SK-N-SH (cell line): ENCODE measurements around the gene PROM1. TPM values are rescaled to one million over a fixed set of nuclear protein-coding genes. Genes with fewer than 3 reads are reported as not detected.

Source experiments
- CTCF ChIA-PET: fragments of 300-600, 350-600 bp; formaldehyde crosslinking; extraction: SDS; loops from one replicate; lab custom pipeline; 2021; lab: Yijun Ruan, JAX
- POLR2A ChIA-PET: fragments of 350-600 bp; sonication (Branson Sonifier 250); formaldehyde crosslinking; extraction: SDS; loops from one replicate; lab custom pipeline; 2020; ENCODE audit warnings: antibody characterized with exemption, inconsistent platforms; lab: Yijun Ruan, JAX
- DNase-seq: peaks from one replicate; pipeline ENCODE4 v3.0.0; 2012
- H2AFZ ChIP-seq: fragments of 200-600 bp; sonication (generic); 2 replicates; pipeline ENCODE4 v1.8.1; 2016; ENCODE audit warnings: antibody characterized with exemption, mild to moderate bottlenecking, low read depth
- H3F3A ChIP-seq: fragments of 200-600 bp; sonication (generic); replicated peaks from 2 replicates; pipeline ENCODE3; 2016; ENCODE audit warnings: antibody characterized with exemption, mild to moderate bottlenecking; ENCODE audit not compliant: insufficient read depth
- H3K27ac ChIP-seq, 2 experiments: fragments of 200-500 bp in 1 of 2; fragments of 200-600 bp in 1 of 2; sonication (Bioruptor generic) in 1 of 2; sonication (generic), shearing (Covaris generic) in 1 of 2; 2 replicates each; pipeline versions ENCODE4 v1.5.1 to v1.6.1; 2014 to 2016; ENCODE audit warnings: low read depth in 2 of 2, inconsistent platforms in 1 of 2, low read length in 1 of 2, mild to moderate bottlenecking in 1 of 2, mixed read lengths in 1 of 2
- H3K27me3 ChIP-seq: fragments of 200-600 bp; sonication (generic), shearing (Covaris generic); 2 replicates; pipeline ENCODE4 v1.6.1; 2016; ENCODE audit warnings: mixed run types; ENCODE audit not compliant: insufficient read depth
- H3K36me3 ChIP-seq, 2 experiments: fragments of 200-500 bp in 1 of 2; fragments of 200-600 bp in 1 of 2; sonication (Bioruptor generic) in 1 of 2; sonication (generic) in 1 of 2; replicated peaks in 1 of 2; 2 replicates each; pipeline versions ENCODE3 to v1.5.1; 2014 to 2016; ENCODE audit warnings: low read length in 1 of 2, mild to moderate bottlenecking in 1 of 2; ENCODE audit not compliant: insufficient read depth in 2 of 2, control insufficient read depth in 1 of 2
- H3K4me1 ChIP-seq, 2 experiments: fragments of 200-500 bp in 1 of 2; fragments of 200-600 bp in 1 of 2; sonication (Bioruptor generic) in 1 of 2; sonication (generic), shearing (Covaris generic) in 1 of 2; 2 replicates each; pipeline versions ENCODE4 v1.5.1 to v1.6.1; 2014 to 2016; ENCODE audit warnings: low read depth in 1 of 2, low read length in 1 of 2, mixed run types in 1 of 2; ENCODE audit not compliant: insufficient read depth in 2 of 2, control insufficient read depth in 1 of 2
- H3K4me2 ChIP-seq: fragments of 200-600 bp; sonication (generic), shearing (Covaris generic); 2 replicates; pipeline ENCODE4 v1.6.1; 2017; ENCODE audit warnings: mixed run types
- H3K4me3 ChIP-seq, 2 experiments: fragments of 200-500 bp in 1 of 2; fragments of 200-600 bp in 1 of 2; sonication (Bioruptor generic) in 1 of 2; sonication (generic), shearing (Covaris generic) in 1 of 2; 2 replicates each; pipeline versions ENCODE4 v1.5.1 to v1.8.1; 2014 to 2016; ENCODE audit warnings: low read depth in 2 of 2, inconsistent platforms in 1 of 2, low read length in 1 of 2, mild to moderate bottlenecking in 1 of 2, mixed read lengths in 1 of 2, moderate library complexity in 1 of 2
- H3K79me2 ChIP-seq: fragments of 200-600 bp; sonication (generic); 2 replicates; pipeline ENCODE4 v1.8.1; 2017; ENCODE audit warnings: mild to moderate bottlenecking; ENCODE audit not compliant: insufficient read depth
- H3K9ac ChIP-seq: fragments of 200-600 bp; sonication (generic); 2 replicates; pipeline ENCODE4 v1.6.1; 2017; ENCODE audit warnings: mixed run types
- H3K9me2 ChIP-seq: fragments of 200-600 bp; sonication (generic); 2 replicates; pipeline ENCODE4 v1.6.1; 2017; ENCODE audit warnings: mixed run types
- H3K9me3 ChIP-seq: fragments of 200-600 bp; sonication (generic); 2 replicates; pipeline ENCODE4 v1.6.1; 2017; ENCODE audit warnings: mixed run types, mild to moderate bottlenecking, moderate library complexity
- H4K20me1 ChIP-seq: fragments of 200-600 bp; sonication (generic); 2 replicates; pipeline ENCODE4 v1.6.1; 2017; ENCODE audit warnings: mild to moderate bottlenecking, mixed run types; ENCODE audit not compliant: insufficient read depth
- CHD2 ChIP-seq: fragments of 150-350 bp; IDR thresholded peaks from 2 replicates; pipeline ENCODE4 v1.6.1; 2018; ENCODE audit warnings: low read length; ENCODE audit not compliant: partially characterized antibody
- CTCF ChIP-seq: fragments of 200-600 bp; sonication (generic); IDR thresholded peaks from 2 replicates; pipeline ENCODE4 v1.6.1; 2017; ENCODE audit warnings: antibody characterized with exemption, mild to moderate bottlenecking, moderate library complexity
- ELF1 ChIP-seq: IDR thresholded peaks from 2 replicates; pipeline ENCODE4 v1.4.0; 2012
- EZH2phosphoT487 ChIP-seq: fragments of 200-600 bp; sonication (generic); IDR thresholded peaks from 2 replicates; pipeline ENCODE4 v1.6.1; 2017; ENCODE audit warnings: low read depth, mixed run types, mild to moderate bottlenecking, antibody characterized with exemption, moderate library complexity, borderline replicate concordance
- FOSL2 ChIP-seq: IDR thresholded peaks from 2 replicates; pipeline ENCODE4 v1.4.0; 2012; ENCODE audit warnings: low read depth, mild to moderate bottlenecking, moderate library complexity, borderline replicate concordance
- FOXJ3 ChIP-seq: sonication (generic); formaldehyde crosslinking; IDR thresholded peaks from 2 replicates; pipeline ENCODE4 v1.5.1; 2020; ENCODE audit warnings: mild to moderate bottlenecking, missing genetic modification reagents
- FOXM1 ChIP-seq: IDR thresholded peaks from 2 replicates; pipeline ENCODE4 v1.4.0; 2012; ENCODE audit warnings: low read depth, mild to moderate bottlenecking
- GATA2 ChIP-seq: sonication (generic); formaldehyde crosslinking; IDR thresholded peaks from 2 replicates; pipeline ENCODE4 v1.5.0; 2020; ENCODE audit warnings: mild to moderate bottlenecking, missing genetic modification reagents
- JUND ChIP-seq: IDR thresholded peaks from 2 replicates; pipeline ENCODE4 v1.4.0; 2012
- MAX ChIP-seq: IDR thresholded peaks from 2 replicates; pipeline ENCODE4 v1.4.0; 2012; ENCODE audit warnings: low read depth
- MEF2A ChIP-seq: IDR thresholded peaks from 2 replicates; pipeline ENCODE4 v1.4.0; 2012; ENCODE audit warnings: low read depth, borderline replicate concordance
- NFIC ChIP-seq: IDR thresholded peaks from 2 replicates; pipeline ENCODE4 v1.4.0; 2012; ENCODE audit warnings: borderline replicate concordance
- RAD21 ChIP-seq: IDR thresholded peaks from 2 replicates; pipeline ENCODE4 v1.6.1; 2012; ENCODE audit warnings: mild to moderate bottlenecking, low read length
- RCOR1 ChIP-seq: fragments of 150-350 bp; IDR thresholded peaks from 2 replicates; pipeline ENCODE4 v1.6.1; 2017; ENCODE audit warnings: antibody characterized with exemption, low read length
- RFX5 ChIP-seq: IDR thresholded peaks from 2 replicates; pipeline ENCODE4 v1.6.1; 2012; ENCODE audit warnings: mild to moderate bottlenecking, improper control_type of control experiment, low read length
- SIN3A ChIP-seq: IDR thresholded peaks from 2 replicates; pipeline ENCODE4 v1.6.1; 2012; ENCODE audit warnings: low read depth, mild to moderate bottlenecking, low read length, moderate library complexity, borderline replicate concordance
- TCF12 ChIP-seq: IDR thresholded peaks from 2 replicates; pipeline ENCODE4 v1.4.0; 2012
- TEAD4 ChIP-seq: IDR thresholded peaks from 2 replicates; pipeline ENCODE4 v1.4.0; 2012; ENCODE audit warnings: mild to moderate bottlenecking, borderline replicate concordance; ENCODE audit not compliant: insufficient read depth
- USF1 ChIP-seq: IDR thresholded peaks from 2 replicates; pipeline ENCODE4 v1.4.0; 2012; ENCODE audit warnings: low read depth, borderline replicate concordance
- WGBS: methylation state at CpG from one replicate; pipeline ENCODE4 v1.1.6; 2017; ENCODE audit warnings: low lambda C conversion rate; 5-methylcytosine and 5-hydroxymethylcytosine counted together
- polyA plus RNA-seq, 3 experiments: library from polyadenylated mRNA; depleted of rRNA; stranded (reverse); fragments of >200 nt; gene quantifications; 2 replicates each; pipeline ENCODE4 v1.2.3, GENCODE V29; 2012
- TF ChIP-seq, protein P1 (sequence below): IDR thresholded peaks from 2 replicates; pipeline ENCODE4 v1.4.0; 2012; ENCODE audit warnings: low read depth, borderline replicate concordance
- TF ChIP-seq, protein P2 (sequence below): fragments of 150-350 bp; IDR thresholded peaks from 2 replicates; pipeline ENCODE4 v1.6.1; 2016; ENCODE audit warnings: mild to moderate bottlenecking, low read depth, low read length

The PROM1 gene
- polyA plus RNA-seq, 1 of the 3 experiments (the other 2 are of a cell fraction): not detected

DNA sequence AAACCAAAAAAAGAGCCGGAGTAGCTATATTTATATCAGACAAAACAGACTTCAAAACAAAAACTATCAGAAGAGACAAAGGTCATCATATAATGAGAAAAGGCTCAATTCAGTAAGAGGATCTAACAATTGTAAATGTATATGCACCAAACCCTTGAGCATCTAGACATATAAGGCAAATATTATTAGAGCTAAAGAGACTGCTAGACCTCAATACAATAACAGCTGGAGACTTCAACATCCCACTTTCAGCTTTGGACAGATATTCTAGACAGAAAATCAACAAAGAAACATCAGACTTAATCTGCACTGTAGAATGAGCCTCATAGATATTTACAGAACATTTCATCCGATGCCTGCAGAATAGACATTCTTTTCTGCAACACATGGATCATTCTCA, 4.8 kb upstream of the PROM1 start:
- Histone ChIP-seq H2AFZ (no peak overlapping the region), H3K36me3 (no peaks in the 10 kb centered on the region), H3K27me3 (peaks cover 30% of the 10 kb centered on the region), H3K9me2 (no peaks in the 10 kb centered on the region), H4K20me1 (no peaks in the 10 kb centered on the region), H3K27ac (no peak overlapping the region), H3K4me1 (no peaks in the 10 kb centered on the region; a peak in 1 of 4 replicates), H3K4me2 (no peak overlapping the region)
- CTCF ChIA-PET: no interaction called here
- DNase-seq: no peak
- 53% methylated on average over 2 of the region's 2 CpGs for WGBS
- no peak for TF ChIP-seq EZH2phosphoT487
- TF ChIP-seq, all 33 proteins: peak for 0
- Histone ChIP-seq H3K79me2 (no peaks in the 10 kb centered on the region), H3K9ac (no peak overlapping the region), H3F3A (no peaks in the 10 kb centered on the region), H3K9me3 (no peaks in the 10 kb centered on the region), H3K4me3 (no peak overlapping the region)
- POLR2A ChIA-PET: no interaction called here

GRCh38 chr4:16085822-16086221, 2.0 kb upstream of the PROM1 start:
- H3K4me1 ChIP-seq: peaks cover 0 to 10% of the 10 kb centered on the region in 2 experiments; a peak in 1 of 4 replicates
- peaks cover 43% of the 10 kb centered on the region for H3K27me3 ChIP-seq
- H2AFZ ChIP-seq: no peak overlapping the region
- CTCF ChIA-PET: interaction anchor here (1.1 to 1.2 kb wide), 2 partner anchors 73 to 85 kb away, joined by 3 read pairs; no protein-coding TSS in a partner anchor
- no peak overlapping the region for H3K27ac ChIP-seq
- no peaks in the 10 kb centered on the region for H3F3A ChIP-seq
- no peaks in the 10 kb centered on the region for H3K79me2 ChIP-seq
- H3K36me3 ChIP-seq: no peaks in the 10 kb centered on the region
- no peaks in the 10 kb centered on the region for H4K20me1 ChIP-seq
- POLR2A ChIA-PET: no interaction called here
- no peak overlapping the region for H3K4me3 ChIP-seq
- H3K4me2 ChIP-seq: no peak overlapping the region
- H3K9me2 ChIP-seq: no peaks in the 10 kb centered on the region
- no peak overlapping the region for H3K9ac ChIP-seq
- H3K9me3 ChIP-seq: no peaks in the 10 kb centered on the region
- no peak for DNase-seq
- TF ChIP-seq MAX: no peak
- TF ChIP-seq GATA2 (CRISPR knock-in tag): no peak
- TF ChIP-seq FOXM1: no peak
- no peak for TF ChIP-seq ELF1
- no peak for TF ChIP-seq SIN3A
- TF ChIP-seq RAD21: no peak
- no peak for TF ChIP-seq USF1
- TF ChIP-seq RFX5: no peak
- TF ChIP-seq FOSL2: no peak
- TF ChIP-seq, protein P1, sequence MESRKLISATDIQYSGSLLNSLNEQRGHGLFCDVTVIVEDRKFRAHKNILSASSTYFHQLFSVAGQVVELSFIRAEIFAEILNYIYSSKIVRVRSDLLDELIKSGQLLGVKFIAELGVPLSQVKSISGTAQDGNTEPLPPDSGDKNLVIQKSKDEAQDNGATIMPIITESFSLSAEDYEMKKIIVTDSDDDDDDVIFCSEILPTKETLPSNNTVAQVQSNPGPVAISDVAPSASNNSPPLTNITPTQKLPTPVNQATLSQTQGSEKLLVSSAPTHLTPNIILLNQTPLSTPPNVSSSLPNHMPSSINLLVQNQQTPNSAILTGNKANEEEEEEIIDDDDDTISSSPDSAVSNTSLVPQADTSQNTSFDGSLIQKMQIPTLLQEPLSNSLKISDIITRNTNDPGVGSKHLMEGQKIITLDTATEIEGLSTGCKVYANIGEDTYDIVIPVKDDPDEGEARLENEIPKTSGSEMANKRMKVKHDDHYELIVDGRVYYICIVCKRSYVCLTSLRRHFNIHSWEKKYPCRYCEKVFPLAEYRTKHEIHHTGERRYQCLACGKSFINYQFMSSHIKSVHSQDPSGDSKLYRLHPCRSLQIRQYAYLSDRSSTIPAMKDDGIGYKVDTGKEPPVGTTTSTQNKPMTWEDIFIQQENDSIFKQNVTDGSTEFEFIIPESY: no peak
- no peak for TF ChIP-seq JUND
- TF ChIP-seq NFIC: no peak
- no peak for TF ChIP-seq TEAD4
- no peak for TF ChIP-seq CTCF
- no peak for TF ChIP-seq TCF12
- no peak for TF ChIP-seq MEF2A
- TF ChIP-seq RCOR1: no peak
- no peak for TF ChIP-seq FOXJ3 (CRISPR knock-in tag)
- TF ChIP-seq, protein P2, sequence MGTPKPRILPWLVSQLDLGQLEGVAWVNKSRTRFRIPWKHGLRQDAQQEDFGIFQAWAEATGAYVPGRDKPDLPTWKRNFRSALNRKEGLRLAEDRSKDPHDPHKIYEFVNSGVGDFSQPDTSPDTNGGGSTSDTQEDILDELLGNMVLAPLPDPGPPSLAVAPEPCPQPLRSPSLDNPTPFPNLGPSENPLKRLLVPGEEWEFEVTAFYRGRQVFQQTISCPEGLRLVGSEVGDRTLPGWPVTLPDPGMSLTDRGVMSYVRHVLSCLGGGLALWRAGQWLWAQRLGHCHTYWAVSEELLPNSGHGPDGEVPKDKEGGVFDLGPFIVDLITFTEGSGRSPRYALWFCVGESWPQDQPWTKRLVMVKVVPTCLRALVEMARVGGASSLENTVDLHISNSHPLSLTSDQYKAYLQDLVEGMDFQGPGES: no peak
- TF ChIP-seq CHD2: no peak
- WGBS: 93% methylated on average over 2 of the region's 2 CpGs
